BJ (cell line): Measurements from ENCODE around the gene UGT2A2. TPM values are rescaled to one million over a fixed set of nuclear protein-coding genes. Genes with fewer than 3 reads are reported as not detected.

Experiments used
- CTCF ChIA-PET: fragments of 350-600 bp; formaldehyde crosslinking; extraction: SDS; loops from one replicate; lab custom pipeline; 2021; ENCODE audit warnings: antibody characterized with exemption, inconsistent platforms; lab: Yijun Ruan, JAX
- POLR2A ChIA-PET: fragments of 300-600 bp; sonication (Branson Sonifier 250); formaldehyde crosslinking; extraction: SDS; loops from one replicate; lab custom pipeline; 2021; ENCODE audit warnings: antibody characterized with exemption; lab: Charles Lee
- DNase-seq: peaks from one replicate; pipeline ENCODE4 v3.0.0-alpha.2; 2011; ENCODE audit warnings: low read depth
- H3K27me3 ChIP-seq: 2 replicates; pipeline ENCODE4 v1.6.0; 2011; ENCODE audit warnings: low read length; ENCODE audit not compliant: control insufficient read depth, insufficient read depth
- H3K36me3 ChIP-seq: 2 replicates; pipeline ENCODE4 v1.5.1; 2011; ENCODE audit warnings: low read length; ENCODE audit not compliant: control insufficient read depth, insufficient read depth
- H3K4me3 ChIP-seq: 2 replicates; pipeline ENCODE4 v1.5.1; 2011; ENCODE audit warnings: low read depth, mild to moderate bottlenecking, control low read depth, low read length
- CTCF ChIP-seq: IDR thresholded peaks from 2 replicates; pipeline ENCODE4 v1.5.1; 2011; ENCODE audit warnings: low read depth, mild to moderate bottlenecking, control low read depth, inconsistent platforms, low read length, moderate library complexity; ENCODE audit not compliant: insufficient read depth
- polyA plus RNA-seq: library from polyadenylated mRNA; depleted of rRNA; stranded (reverse); fragments of >200 nt; gene quantifications from 2 replicates; pipeline ENCODE4 v1.2.3, GENCODE V29; 2011

The UGT2A2 gene
- polyA plus RNA-seq, 1 experiment = not detected

GRCh38 chr4:69656653-69657158, 17.3 kb upstream of the UGT2A2 start:
- POLR2A ChIA-PET = no interaction called here
- no peak for TF ChIP-seq CTCF
- no peak overlapping the region for H3K4me3 ChIP-seq
- H3K36me3 ChIP-seq = no peaks in the 10 kb centered on the region
- no peak for DNase-seq
- CTCF ChIA-PET = no interaction called here
- no peaks in the 10 kb centered on the region for H3K27me3 ChIP-seq

DNA sequence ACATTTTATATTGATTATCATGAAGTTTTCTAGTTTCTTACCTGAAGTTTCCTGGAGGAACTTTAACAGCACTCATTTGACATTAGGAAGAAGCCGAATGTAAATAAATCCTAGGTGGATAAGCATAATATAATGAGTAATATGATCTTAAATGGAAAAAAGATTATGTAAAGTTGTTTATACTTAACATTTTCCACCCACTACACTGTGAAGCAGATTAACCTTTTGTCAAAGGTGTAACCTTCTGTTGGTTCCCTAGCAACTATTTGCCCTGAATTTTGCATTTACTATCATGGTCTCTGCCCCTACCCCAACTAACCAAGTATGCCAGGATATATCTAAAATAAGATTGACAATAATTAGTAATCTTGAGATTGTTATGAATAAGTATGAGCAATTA, 13.7 kb upstream of the UGT2A2 start, which contains the start of gene UGT2A1:
Gene UGT2A1 (minus strand): TSS at position 101 of the 400 bp plus-strand sequence. CDS start 5,603 bp downstream, outside the sequence.
- no peak for TF ChIP-seq CTCF
- Histone ChIP-seq H3K36me3 (no peaks in the 10 kb centered on the region), H3K27me3 (no peaks in the 10 kb centered on the region), H3K4me3 (no peak within 1 kb of the TSS)
- ChIA-PET CTCF (no interaction called here), POLR2A (no interaction called here)
- no peak for DNase-seq

DNA sequence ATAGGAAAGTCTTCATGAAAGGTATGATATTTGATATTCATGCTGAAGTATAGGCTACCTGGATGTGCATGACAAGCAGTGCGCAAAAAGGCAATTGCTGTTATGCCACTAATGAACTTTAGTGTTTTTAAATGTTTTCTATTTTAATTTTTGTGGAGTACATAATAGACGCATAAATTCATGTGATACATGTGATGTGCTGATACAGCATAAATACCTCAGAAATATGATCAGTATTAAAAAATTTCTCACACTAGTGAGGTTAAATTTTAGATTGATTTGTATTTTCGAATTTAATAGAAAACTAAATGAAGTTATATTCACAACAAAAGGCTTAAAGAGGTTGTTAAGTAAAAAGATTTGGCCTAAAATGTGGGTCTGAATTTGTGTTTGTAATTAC, 11.4 kb upstream of the UGT2A2 start:
- POLR2A ChIA-PET = no interaction called here
- Histone ChIP-seq H3K4me3 (no peak overlapping the region), H3K36me3 (no peaks in the 10 kb centered on the region), H3K27me3 (no peaks in the 10 kb centered on the region)
- DNase-seq = no peak
- no peak for TF ChIP-seq CTCF
- CTCF ChIA-PET = no interaction called here

DNA sequence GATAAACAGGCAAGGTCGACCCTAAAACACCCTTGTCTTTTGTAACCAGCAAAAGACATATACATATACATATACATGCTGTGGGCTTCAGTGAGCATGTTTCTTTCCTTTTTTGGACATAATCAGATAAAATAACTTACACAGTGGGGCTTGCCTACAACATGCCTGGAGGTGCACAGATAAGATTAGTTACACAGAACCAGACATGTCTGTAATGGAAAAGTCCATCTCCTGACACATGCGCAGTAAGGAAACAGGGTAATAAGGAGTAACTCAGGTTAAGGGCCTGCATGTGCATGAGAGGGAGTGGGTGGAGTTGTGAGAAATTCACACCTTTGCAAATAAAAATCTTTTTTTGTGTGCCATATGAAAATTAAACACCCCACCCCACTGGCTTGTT, 10.2 kb upstream of the UGT2A2 start:
- CTCF ChIA-PET = no interaction called here
- no peak for TF ChIP-seq CTCF
- H3K4me3 ChIP-seq = no peak overlapping the region
- POLR2A ChIA-PET = no interaction called here
- H3K36me3 ChIP-seq = no peaks in the 10 kb centered on the region
- no peak for DNase-seq
- no peaks in the 10 kb centered on the region for H3K27me3 ChIP-seq

- no peak for DNase-seq
- Histone ChIP-seq H3K27me3 (no peaks in the 10 kb centered on the region), H3K4me3 (no peak overlapping the region), H3K36me3 (no peaks in the 10 kb centered on the region)
- CTCF ChIA-PET = no interaction called here
- TF ChIP-seq CTCF = no peak
- POLR2A ChIA-PET = no interaction called here
These were observed 9.8 kb upstream of the UGT2A2 start for GRCh38 chr4:69649207-69649606.
